Measurements from ENCODE around the gene DISP3. TPM values are rescaled to one million over a fixed set of nuclear protein-coding genes. Genes with fewer than 3 reads are reported as not detected.

The DISP3 gene
- total RNA-seq, 2 experiments from 2014 or later: 0.63 to 0.65 TPM

GRCh38 chr1:11537854-11538591 lies 59.1 kb downstream of the DISP3 start:
- H3K36me3 Mint-ChIP-seq (ENCODE audit: low read depth): no peaks in the 10 kb centered on the region
- no peak overlapping the region for H3K4me3 Mint-ChIP-seq
- H3K4me1 Mint-ChIP-seq (ENCODE audit: low read depth): no peaks in the 10 kb centered on the region
- H3K27ac Mint-ChIP-seq: no peak overlapping the region
- H3K9me3 Mint-ChIP-seq: no peaks in the 10 kb centered on the region
- intact Hi-C loops (cut with micrococcal nuclease): no loop called here
- ChIA-PET CTCF (interaction anchor here (1.1 kb wide), 1 partner anchor 16 kb away, joined by 4 read pairs; no protein-coding TSS in a partner anchor), POLR2A (no interaction called here)
- ATAC-seq: no peak
- no peak for DNase-seq
- H3K27me3 Mint-ChIP-seq: no peaks in the 10 kb centered on the region
- TF ChIP-seq, protein P1, sequence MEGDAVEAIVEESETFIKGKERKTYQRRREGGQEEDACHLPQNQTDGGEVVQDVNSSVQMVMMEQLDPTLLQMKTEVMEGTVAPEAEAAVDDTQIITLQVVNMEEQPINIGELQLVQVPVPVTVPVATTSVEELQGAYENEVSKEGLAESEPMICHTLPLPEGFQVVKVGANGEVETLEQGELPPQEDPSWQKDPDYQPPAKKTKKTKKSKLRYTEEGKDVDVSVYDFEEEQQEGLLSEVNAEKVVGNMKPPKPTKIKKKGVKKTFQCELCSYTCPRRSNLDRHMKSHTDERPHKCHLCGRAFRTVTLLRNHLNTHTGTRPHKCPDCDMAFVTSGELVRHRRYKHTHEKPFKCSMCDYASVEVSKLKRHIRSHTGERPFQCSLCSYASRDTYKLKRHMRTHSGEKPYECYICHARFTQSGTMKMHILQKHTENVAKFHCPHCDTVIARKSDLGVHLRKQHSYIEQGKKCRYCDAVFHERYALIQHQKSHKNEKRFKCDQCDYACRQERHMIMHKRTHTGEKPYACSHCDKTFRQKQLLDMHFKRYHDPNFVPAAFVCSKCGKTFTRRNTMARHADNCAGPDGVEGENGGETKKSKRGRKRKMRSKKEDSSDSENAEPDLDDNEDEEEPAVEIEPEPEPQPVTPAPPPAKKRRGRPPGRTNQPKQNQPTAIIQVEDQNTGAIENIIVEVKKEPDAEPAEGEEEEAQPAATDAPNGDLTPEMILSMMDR (IDR thresholded peaks at IDR 0.05): no peak

DNA sequence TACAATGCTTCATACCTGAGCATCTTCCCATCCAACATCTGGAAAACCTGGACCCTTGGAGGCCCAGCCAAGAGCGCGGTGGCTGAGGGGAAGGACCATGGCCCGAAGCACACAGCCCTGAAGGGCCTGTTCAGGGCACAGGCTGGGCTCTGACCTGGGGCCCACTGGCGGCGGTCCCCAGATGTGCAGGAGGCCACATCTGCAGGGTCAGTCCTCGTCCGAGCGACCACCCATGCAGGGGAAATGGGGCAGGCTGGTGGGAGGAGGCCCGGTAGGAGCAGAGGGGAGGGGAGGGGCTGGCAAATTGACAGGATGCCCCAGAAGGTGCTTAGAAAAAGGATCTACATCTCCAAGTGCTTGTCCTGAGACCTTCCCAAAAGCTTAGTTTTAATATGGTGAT lies 59.9 kb downstream of the DISP3 start:
- H3K4me3 Mint-ChIP-seq: no peak overlapping the region
- intact Hi-C loops (cut with micrococcal nuclease): no loop called here
- CTCF ChIA-PET: interaction anchor here (1.1 kb wide), 1 partner anchor 15 kb away, joined by 4 read pairs; no protein-coding TSS in a partner anchor

GRCh38 chr1:11539850-11540772 lies 61.2 kb downstream of the DISP3 start:
- no peak for DNase-seq
- ChIA-PET POLR2A (no interaction called here), CTCF (no interaction called here)
- no peak for ATAC-seq
- H3K4me3 Mint-ChIP-seq: no peak overlapping the region
- no peaks in the 10 kb centered on the region for H3K27me3 Mint-ChIP-seq
- H3K27ac Mint-ChIP-seq: no peak overlapping the region
- H3K9me3 Mint-ChIP-seq: no peaks in the 10 kb centered on the region
- H3K4me1 Mint-ChIP-seq (ENCODE audit: low read depth): no peaks in the 10 kb centered on the region
- H3K36me3 Mint-ChIP-seq (ENCODE audit: low read depth): no peaks in the 10 kb centered on the region
- TF ChIP-seq, protein P1 (IDR thresholded peaks at IDR 0.05): no peak
- intact Hi-C loops (cut with micrococcal nuclease): no loop called here

More for the DNA sequence above, 59.9 kb downstream of the DISP3 start:
- H3K36me3 Mint-ChIP-seq (ENCODE audit: low read depth): no peaks in the 10 kb centered on the region
- TF ChIP-seq, protein P1 (IDR thresholded peaks at IDR 0.05): no peak
- POLR2A ChIA-PET: no interaction called here
- H3K27ac Mint-ChIP-seq: no peak overlapping the region
- H3K9me3 Mint-ChIP-seq: no peaks in the 10 kb centered on the region
- no peak for DNase-seq
- H3K27me3 Mint-ChIP-seq: no peaks in the 10 kb centered on the region
- no peaks in the 10 kb centered on the region for H3K4me1 Mint-ChIP-seq (ENCODE audit: low read depth)
- ATAC-seq: no peak

DNA sequence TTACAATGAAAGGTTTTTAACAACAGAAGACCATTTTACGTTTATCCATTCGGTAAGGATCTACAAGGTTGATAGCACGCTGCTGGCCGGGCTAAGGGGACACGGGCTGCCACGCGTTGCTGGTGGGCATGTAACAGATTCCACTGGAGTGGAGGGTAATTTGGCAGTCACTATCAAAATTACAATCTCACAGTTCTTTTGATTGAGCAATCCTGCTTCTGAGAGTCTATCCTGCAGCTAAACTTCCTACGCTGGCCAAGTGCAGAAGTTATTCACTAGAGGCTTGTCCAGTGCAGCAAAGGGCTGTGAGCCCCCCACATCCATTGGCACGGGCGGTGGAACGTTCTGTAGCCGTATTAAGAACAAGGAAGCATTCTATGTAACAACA lies 61.8 kb downstream of the DISP3 start:
- no peaks in the 10 kb centered on the region for H3K4me1 Mint-ChIP-seq (ENCODE audit: low read depth)
- no peak overlapping the region for H3K27ac Mint-ChIP-seq
- CTCF ChIA-PET: no interaction called here
- H3K27me3 Mint-ChIP-seq: no peaks in the 10 kb centered on the region
- TF ChIP-seq, protein P1 (IDR thresholded peaks at IDR 0.05): no peak
- H3K9me3 Mint-ChIP-seq: no peaks in the 10 kb centered on the region
- no peak for ATAC-seq
- POLR2A ChIA-PET: no interaction called here
- H3K36me3 Mint-ChIP-seq (ENCODE audit: low read depth): no peaks in the 10 kb centered on the region
- intact Hi-C loops (cut with micrococcal nuclease): no loop called here
- no peak overlapping the region for H3K4me3 Mint-ChIP-seq
- DNase-seq: no peak

GRCh38 chr1:11541236-11541635 lies 62.3 kb downstream of the DISP3 start:
- ATAC-seq (no peak), DNase-seq (no peak)
- CTCF ChIA-PET: no interaction called here
- Mint-ChIP-seq H3K27me3 (no peaks in the 10 kb centered on the region), H3K4me1 (ENCODE audit: low read depth) (peaks cover under 1% of the 10 kb centered on the region), H3K4me3 (no peak overlapping the region), H3K9me3 (no peaks in the 10 kb centered on the region), H3K36me3 (ENCODE audit: low read depth) (no peaks in the 10 kb centered on the region), H3K27ac (no peak overlapping the region)
- POLR2A ChIA-PET: no interaction called here
- intact Hi-C loops (cut with micrococcal nuclease): no loop called here
- TF ChIP-seq, protein P1 (IDR thresholded peaks at IDR 0.05): no peak
